Upper lobe of left lung (tissue), 6 donors: Measurements from ENCODE around the gene RNF207. TPM values are rescaled to one million over a fixed set of nuclear protein-coding genes. Genes with fewer than 3 reads are reported as not detected.

Source experiments
- ATAC-seq, 2 donors: fragments of 200-7000 bp; cut with Tn5 transposase; one replicate each; pipeline ENCODE4 v1.9.1; 2022; ENCODE audit warnings: mild to moderate bottlenecking in 2 of 2, moderate library complexity in 2 of 2; ENCODE audit not compliant: low FRiP score in 2 of 2
- DNase-seq, 2 donors: peaks; one replicate each; pipeline ENCODE4 v3.0.0-alpha.2; 2019 to 2020
- H3K27ac ChIP-seq, 4 donors: fragments of 200-600 bp; sonication (generic); one replicate each; pipeline ENCODE4 v1.5.1; 2016 to 2019
- H3K27me3 ChIP-seq, 4 donors: fragments of 200-600 bp; sonication (generic); one replicate each; pipeline ENCODE4 v1.5.1; 2017 to 2019
- H3K36me3 ChIP-seq, 4 donors: fragments of 200-600 bp; sonication (generic); one replicate each; pipeline ENCODE4 v1.5.1; 2016 to 2019
- H3K4me1 ChIP-seq, 4 donors: fragments of 200-600 bp; sonication (generic); one replicate each; pipeline ENCODE4 v1.5.1; 2018 to 2019
- H3K4me3 ChIP-seq, 4 donors: fragments of 200-600 bp; sonication (generic); one replicate each; pipeline ENCODE4 v1.5.1; 2017 to 2019; ENCODE audit warnings: mild to moderate bottlenecking in 2 of 4, moderate library complexity in 1 of 4
- H3K9me3 ChIP-seq, 4 donors: fragments of 200-600 bp; sonication (generic); one replicate each; pipeline ENCODE4 v1.5.1; 2018 to 2019
- EP300 ChIP-seq, 4 donors: sonication (generic); formaldehyde crosslinking; IDR thresholded peaks; one replicate each; pipeline ENCODE4 v1.5.1; 2017; ENCODE audit warnings: antibody characterized with exemption in 4 of 4, control low read depth in 2 of 4
- POLR2A ChIP-seq, 4 donors: fragments of 450-650 bp; IDR thresholded peaks; one replicate each; pipeline ENCODE4 v1.5.1; 2016 to 2017; ENCODE audit warnings: antibody characterized with exemption in 4 of 4, mild to moderate bottlenecking in 2 of 4
- POLR2AphosphoS5 ChIP-seq, 2 donors: sonication (generic); formaldehyde crosslinking; IDR thresholded peaks; one replicate each; pipeline ENCODE4 v1.5.1; 2017; ENCODE audit warnings: antibody characterized with exemption in 2 of 2
- WGBS, 2 donors: methylation state at CpG; one replicate each; pipeline ENCODE4 v1.1.5; 2017 to 2018; 5-methylcytosine and 5-hydroxymethylcytosine counted together
- total RNA-seq, 6 donors: library from RNA; depleted of rRNA in 4 of 6; stranded (reverse); fragments of >200 nt in 4 of 6; gene quantifications; one replicate each; pipeline versions ENCODE4 v1.1.0 to v1.2.1, GENCODE V29; 2016 to 2021
- TF ChIP-seq, protein P1 (sequence below), 6 experiments: fragments of 450-650 bp in 4 of 6; fragments of 200-600 bp in 2 of 6; sonication (generic) in 2 of 6; IDR thresholded peaks; one replicate each; pipeline ENCODE4 v1.5.1; 2016 to 2019; ENCODE audit warnings: antibody characterized with exemption in 6 of 6
- donor health status: DM: no; HTN: no; CAD: no; lungs with moderate emphysema.
- donor health status: DM: no; HTN: yes; CAD: no; lungs with severe emphysema.

The RNF207 gene
- total RNA-seq, 6 donors from 2014 or later = 9.8 to 85.9 (median 18.3) TPM

DNA sequence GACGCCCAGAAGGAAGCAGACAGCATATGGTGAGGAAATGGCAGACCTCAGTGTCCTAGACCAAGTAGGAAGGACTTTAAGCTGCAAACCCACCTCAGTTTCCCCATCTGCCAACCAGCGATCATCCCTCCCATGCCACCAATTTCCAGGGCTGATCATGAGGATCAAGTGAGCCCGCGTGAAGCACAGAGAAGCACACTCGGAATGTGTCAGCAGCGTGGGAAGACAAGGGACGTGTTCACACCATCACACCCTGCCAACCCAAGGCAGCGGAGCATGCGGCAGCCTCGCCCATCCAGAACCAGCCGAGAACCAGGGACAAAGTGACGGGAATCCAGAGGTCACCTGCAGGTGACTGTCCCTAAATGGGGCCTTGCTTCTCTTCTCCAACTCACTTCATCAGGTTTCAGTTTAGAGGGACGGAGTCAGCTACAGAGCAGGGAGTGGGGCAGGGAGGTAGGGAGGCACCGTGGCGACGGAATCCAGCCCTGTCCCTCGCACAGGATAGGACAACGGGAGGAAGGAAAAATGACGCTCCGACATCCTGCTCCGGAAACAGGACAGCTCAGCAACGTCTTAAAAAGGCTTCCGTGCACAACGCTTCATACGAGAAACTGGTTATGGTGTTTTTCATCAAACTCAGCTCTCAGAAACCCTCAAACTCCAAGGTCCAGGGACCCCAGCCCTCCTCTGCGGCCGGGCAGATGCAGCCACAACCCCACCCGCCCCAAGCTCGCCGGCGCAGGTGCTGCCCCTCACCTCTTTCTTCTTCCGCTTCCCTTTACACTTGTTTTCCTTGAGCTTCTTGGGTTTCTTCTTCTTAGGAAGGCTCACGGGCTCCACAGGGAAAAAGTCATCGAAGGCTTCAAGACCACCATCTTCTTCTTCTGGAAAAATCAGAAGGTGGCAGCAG lies 38.3 kb upstream of the RNF207 start:
- WGBS, 2 donors = 71 to 74% methylated on average over 33 to 34 of the region's 34 CpGs
- no peak for ATAC-seq
- no peaks in the 10 kb centered on the region for H3K27me3 ChIP-seq
- no peak overlapping the region for H3K27ac ChIP-seq
- H3K4me3 ChIP-seq = no peak overlapping the region
- peaks cover 0 to 14% (median 5%) of the 10 kb centered on the region in 4 donors for H3K4me1 ChIP-seq
- H3K36me3 ChIP-seq = no peaks in the 10 kb centered on the region
- H3K9me3 ChIP-seq = no peaks in the 10 kb centered on the region
- no peak for DNase-seq
- TF ChIP-seq, protein P1, sequence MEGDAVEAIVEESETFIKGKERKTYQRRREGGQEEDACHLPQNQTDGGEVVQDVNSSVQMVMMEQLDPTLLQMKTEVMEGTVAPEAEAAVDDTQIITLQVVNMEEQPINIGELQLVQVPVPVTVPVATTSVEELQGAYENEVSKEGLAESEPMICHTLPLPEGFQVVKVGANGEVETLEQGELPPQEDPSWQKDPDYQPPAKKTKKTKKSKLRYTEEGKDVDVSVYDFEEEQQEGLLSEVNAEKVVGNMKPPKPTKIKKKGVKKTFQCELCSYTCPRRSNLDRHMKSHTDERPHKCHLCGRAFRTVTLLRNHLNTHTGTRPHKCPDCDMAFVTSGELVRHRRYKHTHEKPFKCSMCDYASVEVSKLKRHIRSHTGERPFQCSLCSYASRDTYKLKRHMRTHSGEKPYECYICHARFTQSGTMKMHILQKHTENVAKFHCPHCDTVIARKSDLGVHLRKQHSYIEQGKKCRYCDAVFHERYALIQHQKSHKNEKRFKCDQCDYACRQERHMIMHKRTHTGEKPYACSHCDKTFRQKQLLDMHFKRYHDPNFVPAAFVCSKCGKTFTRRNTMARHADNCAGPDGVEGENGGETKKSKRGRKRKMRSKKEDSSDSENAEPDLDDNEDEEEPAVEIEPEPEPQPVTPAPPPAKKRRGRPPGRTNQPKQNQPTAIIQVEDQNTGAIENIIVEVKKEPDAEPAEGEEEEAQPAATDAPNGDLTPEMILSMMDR (IDR thresholded peaks at IDR 0.05) = no peak
- TF ChIP-seq POLR2AphosphoS5 (IDR thresholded peaks at IDR 0.05) (no peak), EP300 (IDR thresholded peaks at IDR 0.05) (no peak), POLR2A (IDR thresholded peaks at IDR 0.05) (no peak)

DNA sequence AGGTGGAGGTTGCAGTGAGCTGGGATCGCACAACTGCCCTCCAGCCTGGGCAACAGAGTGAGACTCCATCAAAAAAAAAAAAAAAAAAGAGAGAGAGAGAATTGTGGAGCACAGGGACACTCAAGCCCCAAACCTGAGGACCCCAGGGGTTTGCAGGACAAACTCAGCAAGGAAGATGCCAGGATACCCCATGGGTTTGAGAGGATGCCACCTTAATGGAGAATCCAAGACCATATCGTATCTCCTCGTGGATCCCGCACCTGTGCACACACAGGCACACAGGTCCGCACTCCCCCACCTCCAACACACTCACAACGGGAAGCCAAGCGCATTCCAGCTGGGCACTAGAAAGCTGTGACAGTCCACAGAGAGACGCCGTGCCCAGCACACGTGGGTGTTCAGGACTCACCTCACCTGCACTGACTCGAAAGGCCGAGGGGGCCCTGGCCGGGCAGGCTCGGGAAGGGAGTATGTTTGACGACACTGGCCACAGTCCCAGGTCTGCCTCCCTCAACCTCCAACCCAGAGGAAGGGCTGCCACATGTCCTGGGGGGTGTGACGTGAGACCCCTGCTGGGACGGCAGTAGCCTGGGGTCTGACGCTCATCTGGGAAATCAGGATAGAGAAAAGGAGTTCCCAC lies 36.9 kb upstream of the RNF207 start:
- WGBS, 2 donors = 76 to 77% methylated on average over 10 to 17 of the region's 18 CpGs
- ATAC-seq = no peak
- TF ChIP-seq, protein P1 (IDR thresholded peaks at IDR 0.05) = no peak
- no peak for TF ChIP-seq POLR2A (IDR thresholded peaks at IDR 0.05)
- TF ChIP-seq POLR2AphosphoS5 (IDR thresholded peaks at IDR 0.05) = no peak
- no peak for TF ChIP-seq EP300 (IDR thresholded peaks at IDR 0.05)

DNA sequence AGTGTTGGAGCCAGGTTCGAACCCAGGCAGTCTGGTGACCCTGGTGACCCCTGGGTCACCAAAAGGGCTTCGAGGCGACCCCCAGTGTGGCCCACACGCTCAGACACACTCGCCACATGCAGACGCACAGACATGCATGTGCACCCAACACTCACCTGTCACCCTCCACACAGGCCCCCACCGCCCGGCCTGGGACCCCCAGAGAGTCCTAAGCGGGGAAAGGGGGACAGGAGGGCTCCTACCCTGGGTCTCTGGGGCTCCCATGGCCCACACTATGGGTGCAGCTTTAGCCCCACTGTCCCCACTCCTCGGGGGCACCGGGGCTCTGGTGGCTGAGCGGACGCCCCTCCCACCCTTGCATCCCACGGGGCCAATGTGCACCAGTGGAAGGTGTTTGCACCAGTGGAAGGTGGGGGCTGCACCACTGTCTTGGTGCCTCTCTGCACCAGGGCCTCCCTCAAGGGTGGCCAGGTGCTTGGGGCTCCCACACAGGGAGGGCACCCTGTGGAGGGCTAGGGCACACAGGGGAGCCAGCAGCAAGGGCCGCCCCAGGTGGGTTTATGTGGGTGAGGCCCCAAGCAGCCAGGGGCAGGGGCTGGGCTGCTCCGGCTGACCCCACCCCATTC lies 35.7 kb upstream of the RNF207 start:
- no peak for ATAC-seq
- H3K27ac ChIP-seq = no peak overlapping the region
- 50 to 73% methylated on average over 2 to 16 of the region's 16 CpGs for WGBS, 2 donors
- no peaks in the 10 kb centered on the region for H3K27me3 ChIP-seq
- H3K9me3 ChIP-seq = no peaks in the 10 kb centered on the region
- H3K4me3 ChIP-seq = no peak overlapping the region
- peaks cover 0 to 14% (median 5%) of the 10 kb centered on the region in 4 donors for H3K4me1 ChIP-seq
- no peaks in the 10 kb centered on the region for H3K36me3 ChIP-seq
- no peak for DNase-seq
- TF ChIP-seq POLR2A (IDR thresholded peaks at IDR 0.05) = no peak
- TF ChIP-seq, protein P1 (IDR thresholded peaks at IDR 0.05) = no peak
- TF ChIP-seq POLR2AphosphoS5 (IDR thresholded peaks at IDR 0.05) = no peak
- TF ChIP-seq EP300 (IDR thresholded peaks at IDR 0.05) = no peak

More for the DNA sequence above, 36.9 kb upstream of the RNF207 start:
- H3K36me3 ChIP-seq = no peaks in the 10 kb centered on the region
- H3K4me1 ChIP-seq = peaks cover 0 to 14% (median 5%) of the 10 kb centered on the region in 4 donors
- no peaks in the 10 kb centered on the region for H3K9me3 ChIP-seq
- DNase-seq = no peak
- no peak overlapping the region for H3K4me3 ChIP-seq
- no peaks in the 10 kb centered on the region for H3K27me3 ChIP-seq
- H3K27ac ChIP-seq = no peak overlapping the region

DNA sequence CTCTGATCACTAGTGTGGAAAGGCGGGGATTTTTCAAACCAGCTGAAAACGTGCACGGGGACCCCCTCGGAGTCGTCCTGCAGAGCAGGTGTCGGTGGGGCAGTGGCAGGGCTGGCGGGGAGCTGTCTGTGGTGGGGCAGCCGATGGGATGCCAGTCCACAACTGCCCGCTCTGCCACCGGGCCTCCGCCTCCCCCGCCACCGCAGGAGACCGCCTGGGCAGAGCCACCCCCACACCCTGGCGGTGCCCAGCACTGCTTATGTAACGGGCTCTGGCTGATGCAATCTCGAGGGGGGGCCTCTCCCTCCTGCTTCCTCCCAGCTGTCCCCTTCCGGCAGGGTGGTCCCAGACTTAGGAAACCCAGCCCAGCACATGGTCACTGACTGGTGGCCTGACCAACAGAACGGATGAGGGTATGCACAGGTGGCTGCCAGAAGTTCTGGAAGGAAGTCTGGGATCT lies 35.1 kb upstream of the RNF207 start:
- DNase-seq (no peak), ATAC-seq (peak in 1 of 2 donors; percentile 11)
- H3K27me3 ChIP-seq = no peaks in the 10 kb centered on the region
- no peaks in the 10 kb centered on the region for H3K36me3 ChIP-seq
- no peak overlapping the region for H3K4me3 ChIP-seq
- TF ChIP-seq, protein P1 (IDR thresholded peaks at IDR 0.05) = no peak
- TF ChIP-seq POLR2A (IDR thresholded peaks at IDR 0.05) (no peak), POLR2AphosphoS5 (IDR thresholded peaks at IDR 0.05) (no peak), EP300 (IDR thresholded peaks at IDR 0.05) (no peak)
- 65 to 100% methylated on average over 2 to 16 of the region's 19 CpGs for WGBS, 2 donors
- H3K27ac ChIP-seq = no peak overlapping the region
- H3K4me1 ChIP-seq = peaks cover 0 to 14% (median 5%) of the 10 kb centered on the region in 4 donors
- no peaks in the 10 kb centered on the region for H3K9me3 ChIP-seq
